HG02884 (cell line): ENCODE results near the gene LUC7L3.
A peak's percentile ranks its signal among the peaks of the same experiment; 100 is the strongest.

Experiments
- ATAC-seq: cut with Tn5 transposase; IDR thresholded peaks from one replicate; pipeline ENCODE4 v1.9.1; 2021; ENCODE audit warnings: mild to moderate bottlenecking, moderate library complexity; ENCODE audit not compliant: unreplicated experiment

LUC7L3 gene

DNA sequence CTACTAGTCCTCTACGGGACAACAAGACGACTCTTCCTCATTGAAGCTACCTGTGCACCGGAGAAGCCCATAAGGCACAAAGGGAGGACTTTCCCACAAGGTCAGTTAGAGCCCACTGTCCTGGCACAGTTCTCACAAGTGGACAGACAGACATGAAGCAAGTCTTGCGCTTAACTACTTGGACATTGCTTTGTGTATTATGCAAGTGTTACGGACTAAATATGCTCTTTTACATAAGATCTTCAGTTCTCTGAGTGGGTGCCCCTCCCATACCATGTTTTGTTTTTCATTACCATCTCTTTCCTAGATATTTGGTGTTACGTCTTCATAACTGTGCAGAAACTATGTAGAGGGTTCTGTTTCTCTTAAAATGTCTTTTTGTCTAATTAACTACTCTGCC is 29.8 kb downstream of the LUC7L3 start:
- ATAC-seq, result no peak

DNA sequence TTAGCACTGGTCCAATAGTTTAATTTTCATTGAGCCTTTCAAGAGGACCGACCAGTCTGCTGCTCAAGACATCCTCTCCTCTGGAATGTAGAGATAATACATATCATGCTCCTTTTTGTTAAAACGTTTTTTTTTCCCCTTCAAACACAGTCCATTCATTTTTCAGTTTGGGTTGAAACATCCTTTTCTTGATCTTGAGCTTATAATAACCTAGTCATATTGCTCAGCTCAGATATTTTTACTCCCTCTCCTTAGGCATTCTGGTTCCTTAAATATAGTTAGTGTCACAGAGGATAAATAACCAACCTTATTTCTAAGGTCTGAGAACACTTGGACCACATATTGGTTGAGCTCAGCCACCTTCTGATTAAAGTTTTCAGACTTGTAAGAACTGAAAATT is 35.1 kb downstream of the LUC7L3 start:
- no peak for ATAC-seq

DNA sequence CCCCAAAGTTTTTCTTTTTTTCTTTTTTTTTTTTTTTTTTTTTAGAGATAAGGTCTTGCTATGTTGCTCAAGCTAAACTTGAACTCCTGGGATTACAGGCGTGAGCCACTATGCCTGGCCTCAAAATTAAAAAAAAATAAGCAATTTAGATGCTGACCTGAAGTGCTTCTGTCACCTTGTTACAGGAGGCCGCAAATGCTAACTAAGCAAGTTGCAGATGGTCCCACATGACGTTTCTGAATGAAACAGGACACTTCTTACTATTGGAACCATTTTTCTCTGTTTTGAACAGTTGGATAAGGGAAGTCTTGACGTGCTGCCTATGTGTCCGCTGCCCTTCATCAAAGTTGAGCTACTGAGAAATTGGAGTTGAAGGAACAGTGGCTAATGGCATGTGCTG is 39.1 kb downstream of the LUC7L3 start:
- ATAC-seq, result no peak

DNA sequence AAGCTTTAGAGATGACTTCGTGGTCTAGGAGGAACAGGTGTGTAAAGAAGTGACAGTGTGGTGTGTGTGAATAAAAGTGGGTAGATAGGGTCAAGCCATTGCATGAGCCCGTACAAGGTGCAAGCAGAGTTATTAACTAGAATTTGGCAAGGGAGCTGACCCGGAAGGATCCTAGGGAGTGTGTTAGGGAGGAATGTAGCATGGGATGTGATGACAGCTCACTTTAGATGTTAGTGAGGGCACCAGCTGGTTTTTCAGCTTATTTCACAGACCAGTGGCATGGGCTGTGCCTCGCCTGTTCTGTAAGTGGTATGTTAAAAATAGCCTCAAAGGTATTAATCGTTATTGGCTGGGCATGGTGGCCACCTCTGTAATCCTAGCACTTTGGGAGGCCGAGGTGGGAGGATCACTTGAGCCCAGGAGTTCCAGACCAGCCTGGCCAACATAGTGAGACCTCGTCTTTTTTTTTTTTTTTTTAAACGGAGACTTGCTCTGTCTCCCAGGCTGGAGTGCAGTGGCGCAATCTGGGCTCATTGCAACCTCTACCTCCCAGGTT is 39.7 kb downstream of the LUC7L3 start:
- ATAC-seq, result no peak

DNA sequence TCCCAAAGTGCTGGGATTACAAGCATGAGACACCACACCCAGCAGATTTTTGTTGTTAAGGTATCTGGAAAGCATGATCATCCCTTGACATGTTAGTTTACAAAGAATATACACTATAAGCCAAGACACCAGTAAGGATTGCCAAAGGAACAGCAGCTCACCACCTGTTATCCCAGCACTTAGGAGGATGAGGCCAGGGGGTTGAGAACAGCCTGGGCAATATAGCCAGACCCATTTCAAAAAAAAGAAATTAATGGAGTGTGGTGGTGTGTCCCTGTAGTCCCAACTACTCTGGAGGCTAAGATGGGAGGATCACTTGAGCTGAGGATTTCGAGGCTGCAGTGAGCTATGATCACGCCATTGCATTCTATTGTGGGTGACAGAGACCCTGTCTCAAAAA is 42.8 kb downstream of the LUC7L3 start:
- no peak for ATAC-seq

DNA sequence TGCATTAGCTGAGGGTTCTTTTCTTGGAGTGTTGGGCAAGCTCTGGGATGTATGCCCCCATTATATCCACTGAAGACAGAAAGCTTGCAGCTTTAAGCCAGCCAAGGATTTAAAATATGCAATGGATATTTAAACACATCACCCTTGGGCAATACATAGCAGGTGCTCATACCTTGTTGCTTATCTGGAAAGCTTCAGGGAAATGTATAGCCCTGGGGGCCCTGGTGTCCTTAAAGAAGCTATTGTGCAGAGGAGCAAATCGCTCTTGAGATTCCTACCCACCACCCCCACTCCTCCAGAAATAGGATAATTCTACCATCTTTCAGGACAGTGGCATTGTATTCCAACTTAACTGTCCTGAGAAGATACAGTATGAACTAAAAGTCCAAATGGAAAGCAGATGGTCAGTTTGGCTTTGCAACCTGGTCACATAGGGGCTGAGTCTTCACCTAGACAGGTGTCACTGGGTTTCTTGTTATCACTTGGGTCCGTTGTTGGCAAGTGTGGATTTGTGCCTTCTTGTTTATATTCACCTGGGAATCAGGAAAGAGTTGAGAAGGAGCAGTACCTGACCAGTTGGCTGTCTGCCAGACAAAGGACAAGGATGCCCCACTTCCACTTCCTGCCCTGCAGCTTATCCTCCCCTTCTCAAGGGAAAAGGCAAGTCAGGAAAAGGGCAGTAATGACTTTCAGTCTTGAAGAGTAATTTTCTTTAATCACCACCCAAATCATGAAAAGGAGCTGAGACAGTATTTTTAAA is 44.5 kb downstream of the LUC7L3 start:
- no peak for ATAC-seq

DNA sequence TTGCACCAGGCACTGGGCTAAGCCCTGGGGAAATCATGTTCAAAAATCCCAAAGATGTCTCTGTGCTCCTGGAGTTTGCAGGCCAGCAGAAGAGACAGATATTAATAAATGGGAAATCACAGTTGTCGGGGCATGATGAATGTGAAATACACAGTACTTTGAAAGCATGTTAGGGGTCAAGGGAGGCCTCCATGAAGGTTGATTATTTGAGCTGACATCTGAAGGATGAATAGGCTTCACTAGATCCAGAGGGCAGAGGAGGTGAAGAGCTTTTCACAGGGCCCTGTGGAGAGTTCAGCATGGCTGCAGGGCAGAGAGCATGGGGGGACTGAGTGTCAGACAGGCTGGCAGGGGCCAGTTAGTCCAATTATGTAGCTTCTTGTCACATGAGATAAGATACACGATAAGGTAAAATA is 45.3 kb downstream of the LUC7L3 start:
- no peak for ATAC-seq

DNA sequence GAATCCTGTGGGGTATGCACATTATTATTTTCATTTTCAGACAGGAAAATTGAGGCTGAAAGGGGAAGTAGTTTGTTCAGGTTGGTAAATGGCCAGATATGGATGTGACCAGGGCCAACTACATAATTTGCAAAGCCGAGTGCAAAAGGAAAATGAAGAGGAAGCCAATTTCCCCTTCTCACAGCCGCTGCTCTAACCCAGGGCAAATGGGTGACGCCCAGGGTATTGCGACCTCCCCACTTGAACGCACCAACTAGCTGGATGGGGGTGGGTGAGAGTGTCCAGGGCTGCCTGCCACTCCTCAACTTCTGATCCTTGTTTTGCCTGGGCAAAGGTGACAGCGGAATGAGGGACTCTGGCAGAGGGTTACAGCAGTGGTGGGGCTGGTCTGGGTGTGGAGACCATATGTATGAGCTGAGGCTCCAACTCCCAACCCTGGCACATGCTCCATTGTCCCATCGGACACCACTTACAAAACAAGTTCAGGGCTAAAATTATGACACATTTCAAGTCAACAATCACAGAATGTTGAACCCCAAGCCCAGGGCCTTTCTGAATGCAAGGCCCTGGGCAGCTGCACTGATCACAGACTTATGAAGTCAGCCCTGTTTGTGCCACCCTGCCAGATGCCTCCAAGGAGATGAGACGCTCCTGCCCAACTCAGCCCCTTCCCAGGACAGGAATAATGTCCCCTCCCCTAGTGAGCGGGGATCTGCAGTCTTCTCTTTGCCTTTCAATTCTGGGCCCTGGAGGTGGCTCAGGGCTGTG is 46.2 kb downstream of the LUC7L3 start:
- peak; percentile 70 for ATAC-seq

DNA sequence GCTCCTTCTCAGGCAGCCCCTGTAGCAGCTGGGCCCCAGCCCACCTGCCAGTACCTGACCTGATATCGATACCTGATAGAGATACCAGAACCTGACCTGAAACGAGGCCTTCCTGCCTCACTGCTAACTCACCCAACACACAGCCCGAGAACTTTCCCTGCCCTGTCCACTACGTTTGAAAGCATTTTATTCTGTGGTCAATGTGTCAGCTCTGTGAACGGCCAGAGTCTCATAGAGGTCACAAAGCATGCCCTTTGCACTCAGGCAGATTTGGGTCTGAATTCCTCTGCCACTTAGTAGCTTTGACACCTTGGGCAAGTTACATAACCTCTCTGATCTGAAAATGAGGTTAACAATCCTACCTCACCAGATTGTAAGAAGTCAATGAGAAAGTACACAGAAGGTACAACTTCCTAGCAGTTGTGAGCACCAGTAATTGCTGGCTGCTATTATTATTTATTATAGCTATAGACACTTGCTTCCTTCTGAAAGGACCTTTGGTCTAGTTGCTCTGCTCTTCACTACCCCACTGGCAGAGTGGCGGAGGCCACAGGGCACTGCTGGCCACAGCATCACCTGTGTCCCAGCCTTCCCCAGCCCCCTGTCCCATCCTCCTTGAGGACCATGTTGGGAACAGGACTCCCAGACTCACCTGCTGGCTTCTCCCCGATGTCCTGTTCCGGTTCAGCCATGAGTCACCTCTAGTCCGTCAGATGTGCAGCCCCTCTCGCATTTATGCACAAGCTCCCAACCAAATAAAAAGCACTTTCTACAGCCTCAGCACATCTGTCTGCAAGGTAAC is 47.0 kb downstream of the LUC7L3 start:
- ATAC-seq, result no peak

DNA sequence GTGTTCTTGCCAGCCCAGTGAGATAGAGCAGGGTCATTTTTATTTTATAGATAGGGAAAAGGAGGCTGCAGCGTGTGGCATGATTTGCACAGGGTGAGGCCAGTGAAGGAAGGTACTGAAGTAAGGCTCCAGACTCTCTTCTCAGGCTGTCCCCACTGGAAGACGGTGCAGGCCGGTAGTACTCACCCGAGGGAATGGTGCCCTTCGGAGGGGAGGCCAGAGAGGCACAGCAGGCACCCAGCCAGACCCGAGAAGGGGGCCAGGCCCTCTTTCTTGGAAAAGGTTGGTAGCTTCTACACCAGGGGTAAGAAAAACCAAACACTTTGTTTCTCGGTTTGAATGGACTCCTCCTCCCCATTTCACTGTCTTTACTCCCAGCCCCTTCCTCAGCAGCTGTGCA is 47.6 kb downstream of the LUC7L3 start:
- ATAC-seq, result no peak

DNA sequence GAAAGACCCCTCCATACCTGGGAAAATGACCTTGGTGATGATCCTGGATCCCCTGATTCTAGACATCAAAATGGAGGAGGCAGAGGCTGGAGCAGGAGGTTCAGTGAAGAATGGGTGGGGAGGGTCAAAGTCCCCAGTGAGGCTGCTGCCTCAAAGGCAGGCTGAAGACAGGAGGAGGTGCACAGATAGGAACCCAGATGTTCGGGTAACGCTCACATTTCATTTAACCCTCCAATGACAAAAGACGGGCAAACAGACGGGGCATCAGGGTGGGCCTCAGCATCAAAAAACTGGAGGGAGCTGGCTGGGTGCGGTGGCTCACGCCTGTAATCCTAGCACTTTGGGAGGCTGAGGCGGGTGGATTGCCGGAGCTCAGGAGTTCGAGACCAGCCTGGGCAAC is 48.0 kb downstream of the LUC7L3 start, which contains the start of gene ANKRD40CL:
ANKRD40CL (minus strand) TSS at position 73 of the 400 bp plus-strand sequence. CDS start 605 bp downstream, outside the sequence.
- no peak for ATAC-seq

DNA sequence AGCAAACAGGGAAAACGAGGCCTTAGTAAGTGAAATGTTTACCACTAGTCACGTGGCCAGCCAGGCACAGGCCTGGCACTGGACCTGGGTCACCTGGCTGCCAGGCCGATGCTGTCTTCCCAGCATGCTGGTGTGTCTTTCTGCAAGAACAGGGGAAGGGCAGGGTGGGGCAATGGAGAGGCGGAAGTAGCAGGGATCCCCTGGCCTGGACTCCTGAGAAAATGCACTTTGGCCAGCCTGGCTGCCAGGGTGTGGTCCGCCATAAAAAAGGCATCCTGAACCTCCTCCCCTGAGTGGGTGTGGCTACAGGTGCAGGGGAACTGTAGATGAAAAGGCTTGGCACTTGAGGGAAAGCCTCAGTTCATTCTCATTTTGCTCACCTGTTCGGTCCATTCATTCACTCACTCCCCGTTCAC is 49.0 kb downstream of the LUC7L3 start:
- no peak for ATAC-seq

DNA sequence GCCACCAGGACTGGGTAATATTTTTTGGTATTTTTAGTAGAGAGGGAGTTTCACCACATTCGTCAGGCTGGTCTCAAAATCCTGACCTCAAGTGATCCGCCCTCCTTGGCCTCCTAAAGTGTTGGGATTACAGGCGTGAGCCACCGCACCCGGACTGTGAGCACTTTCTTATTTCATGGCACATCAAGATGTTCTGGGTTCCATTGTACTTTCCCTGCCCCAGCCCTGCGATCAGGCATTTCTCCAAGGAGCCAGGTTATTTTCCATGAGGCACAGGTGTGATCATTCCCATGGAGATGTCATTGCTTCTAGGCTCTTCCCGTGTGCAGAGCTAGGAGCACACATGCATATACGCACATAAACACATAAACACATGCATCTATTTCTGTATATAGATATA is 50.5 kb downstream of the LUC7L3 start:
- ATAC-seq, result no peak

DNA sequence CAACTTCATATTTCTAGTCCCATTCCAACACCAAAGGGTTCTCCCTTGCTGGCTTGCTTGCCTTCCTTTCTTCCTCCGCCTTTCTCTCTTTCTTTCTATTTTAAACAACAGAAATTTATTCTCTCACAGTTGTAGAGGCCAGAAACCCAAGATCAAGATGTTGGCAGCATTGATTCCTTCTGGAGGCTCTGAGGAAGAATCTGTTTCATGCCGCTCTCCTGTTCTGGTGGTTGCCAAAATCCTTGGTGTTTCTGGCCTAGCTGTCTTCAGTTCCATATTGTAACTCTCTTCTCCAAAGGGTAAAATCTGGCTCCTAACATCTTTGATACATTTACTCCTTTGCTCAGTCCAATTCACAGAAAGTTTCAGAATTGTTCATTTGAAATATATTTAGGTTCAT is 50.9 kb downstream of the LUC7L3 start:
- no peak for ATAC-seq

DNA sequence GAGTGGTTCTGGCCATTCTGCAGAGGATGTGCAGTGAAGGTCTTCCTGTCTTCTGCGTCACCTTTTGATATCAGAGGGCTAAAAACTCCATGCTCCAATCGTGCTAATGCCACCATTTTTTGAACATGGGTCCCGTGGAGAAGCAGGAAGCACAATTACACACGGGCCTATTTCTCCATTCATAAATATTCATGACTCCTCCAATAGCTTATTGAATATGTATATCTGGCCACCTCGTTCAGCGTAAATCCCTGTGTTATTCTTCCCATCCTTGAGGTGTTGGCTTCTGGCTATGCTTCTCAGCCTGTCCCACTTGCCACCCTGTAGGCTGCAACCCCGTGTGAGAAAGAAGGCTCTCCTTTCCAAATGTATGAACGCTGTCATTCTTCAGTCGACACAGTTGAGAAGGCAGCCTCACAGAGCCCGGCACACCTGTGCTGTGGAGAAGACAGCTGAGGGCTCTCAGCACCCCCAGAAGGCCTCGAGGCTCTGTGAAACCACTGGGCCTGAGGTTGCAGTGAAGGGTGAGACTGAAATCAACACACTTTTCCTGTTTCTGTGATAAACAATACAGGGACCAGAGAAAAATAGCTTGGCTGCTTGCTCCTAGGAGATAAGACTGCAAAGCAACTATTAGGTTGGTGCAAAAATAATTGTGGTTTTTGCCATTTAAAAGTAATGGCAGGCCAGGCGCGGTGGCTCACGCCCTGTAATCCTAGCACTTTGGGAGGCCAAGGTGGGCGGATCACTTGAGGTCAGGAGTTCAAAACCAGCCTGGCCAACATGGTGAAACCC is 52.8 kb downstream of the LUC7L3 start:
- no peak for ATAC-seq

DNA sequence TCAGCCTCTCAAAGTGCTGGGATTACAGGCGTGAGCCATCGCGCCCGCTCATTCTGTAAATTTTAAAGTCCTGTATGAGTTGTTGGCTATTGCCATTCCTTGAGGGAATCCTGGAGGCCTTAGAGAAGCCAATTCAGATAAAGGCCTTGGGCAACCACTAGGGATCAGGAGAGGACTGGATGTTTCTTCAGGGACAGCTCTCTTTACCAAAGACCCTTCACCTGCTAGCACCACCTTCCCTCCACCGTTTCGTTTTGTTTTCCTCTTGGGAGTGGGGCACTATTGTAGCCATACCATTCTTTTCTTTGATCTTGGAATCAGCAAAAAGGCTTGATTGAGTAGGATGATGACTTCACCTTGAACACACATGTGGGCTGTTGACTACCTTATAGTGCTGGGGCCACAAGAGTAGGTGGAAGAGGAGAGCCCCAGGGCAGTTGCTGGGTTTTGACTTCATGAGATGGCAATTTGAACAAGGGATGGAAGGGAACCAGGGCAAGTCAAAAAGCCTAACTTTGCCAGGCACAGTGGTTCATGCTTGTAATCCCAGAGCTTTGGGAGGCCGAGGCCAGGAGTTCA is 54.9 kb downstream of the LUC7L3 start:
- ATAC-seq, result no peak

DNA sequence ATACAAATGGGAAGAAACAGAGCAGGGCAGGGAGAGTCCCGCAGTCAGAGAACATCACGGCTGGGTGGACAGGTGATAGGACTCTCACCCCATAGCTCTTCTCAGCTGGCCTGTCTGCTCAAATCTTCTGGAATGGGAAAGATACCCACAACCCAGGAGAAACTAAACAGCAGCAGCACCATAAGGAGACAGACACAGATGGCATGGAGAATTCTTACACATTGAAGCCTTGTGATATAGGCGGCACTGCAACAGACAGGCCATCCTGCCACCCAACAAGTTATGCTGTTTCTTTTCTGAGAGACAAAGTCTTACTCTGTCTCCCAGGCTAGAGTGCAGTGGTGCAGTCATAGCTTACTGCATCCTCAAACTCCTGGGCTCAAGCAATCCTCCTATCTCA is 56.5 kb downstream of the LUC7L3 start:
- ATAC-seq, result no peak

DNA sequence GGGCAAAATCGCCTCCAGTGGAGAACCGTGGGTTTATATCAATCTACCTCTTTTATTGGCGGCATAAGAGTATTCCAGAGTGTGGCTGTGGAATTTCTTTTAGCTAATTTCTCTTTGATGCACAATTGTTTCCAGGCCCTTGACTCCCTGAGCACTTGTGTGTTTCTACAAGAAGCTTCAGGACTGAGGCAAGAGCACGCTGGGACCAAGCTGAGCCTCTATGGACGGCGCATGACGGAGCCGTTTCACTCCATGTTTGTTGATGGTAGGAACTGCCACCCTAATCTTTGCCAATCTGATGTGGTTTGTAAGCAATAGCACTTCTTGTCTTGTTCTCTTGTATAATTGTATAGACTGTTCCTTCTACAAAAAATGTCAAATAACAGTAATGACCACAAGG is 59.1 kb downstream of the LUC7L3 start:
- ATAC-seq, result no peak

DNA sequence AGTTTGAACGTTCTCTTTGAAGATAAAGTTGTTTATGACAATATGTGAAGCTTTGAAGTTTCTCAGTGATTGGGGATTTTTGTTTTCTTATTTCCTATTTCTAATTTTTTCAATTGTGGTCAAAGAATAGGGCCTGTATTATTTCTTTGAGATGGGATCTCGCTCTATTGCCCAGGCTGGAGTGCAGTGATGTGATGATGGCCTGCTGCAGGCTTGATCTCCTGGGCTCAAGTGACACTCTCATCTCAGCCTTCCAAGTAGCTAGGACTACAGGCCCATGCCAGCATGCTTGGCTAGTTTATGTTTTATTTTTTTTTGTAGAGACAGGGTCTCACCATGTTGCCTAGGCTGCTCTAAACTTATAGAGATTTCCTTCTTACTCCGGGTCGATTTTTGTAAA is 59.6 kb downstream of the LUC7L3 start:
- ATAC-seq, result no peak

DNA sequence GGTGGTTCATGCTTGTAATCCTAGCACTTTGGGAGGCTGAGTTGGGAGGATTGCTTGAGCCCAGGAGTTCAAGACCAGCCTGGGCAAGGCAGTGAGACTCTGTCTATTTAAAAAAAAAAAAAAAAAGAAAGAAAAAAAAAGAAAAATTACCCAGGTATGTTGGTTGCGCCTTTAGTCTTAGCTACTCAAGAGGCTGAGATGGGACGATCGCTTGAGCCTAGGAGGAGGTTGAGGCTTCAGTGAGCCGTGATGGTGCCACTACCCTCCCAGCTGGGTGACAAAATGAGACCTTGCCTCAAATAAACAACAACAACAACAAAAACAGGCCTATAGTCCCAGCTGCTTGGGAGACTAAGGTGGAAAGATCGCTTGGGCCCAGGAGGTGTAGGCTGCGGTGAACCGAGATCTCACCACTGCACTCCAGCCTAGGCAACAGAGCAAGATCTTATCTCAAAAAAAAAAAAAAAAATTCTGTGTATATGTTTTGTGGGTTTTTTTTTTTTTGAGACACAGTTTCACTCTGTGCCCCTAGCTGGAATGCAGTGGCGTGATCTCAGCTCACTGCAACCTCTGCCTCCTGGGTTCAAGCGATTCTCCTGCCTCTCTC is 60.4 kb downstream of the LUC7L3 start:
- ATAC-seq, result no peak
